Measurements from ENCODE around the gene FRK.

The FRK gene

GRCh38 chr6:116062496-116062895, 1.8 kb upstream of the FRK start:
- no peak for DNase-seq (ENCODE audit: low spot score)
- no peak for TF ChIP-seq CTCF (IDR thresholded peaks at IDR 0.05; ENCODE audit: extremely low read depth, missing control alignments)

- TF ChIP-seq CTCF (IDR thresholded peaks at IDR 0.05; ENCODE audit: extremely low read depth, missing control alignments), result no peak
- peak; percentile 15 for DNase-seq (ENCODE audit: low spot score)
These were observed 749 bp downstream of the FRK start for GRCh38 chr6:116059713-116060571.

- no peak for DNase-seq (ENCODE audit: low spot score)
- no peak for TF ChIP-seq CTCF (IDR thresholded peaks at IDR 0.05; ENCODE audit: extremely low read depth, missing control alignments)
These were observed 2.9 kb downstream of the FRK start for GRCh38 chr6:116057766-116058165.

GRCh38 chr6:116055513-116055912, 5.2 kb downstream of the FRK start:
- TF ChIP-seq CTCF (IDR thresholded peaks at IDR 0.05; ENCODE audit: extremely low read depth, missing control alignments), result no peak
- no peak for DNase-seq (ENCODE audit: low spot score)

GRCh38 chr6:116051244-116051643, 9.4 kb downstream of the FRK start:
- TF ChIP-seq CTCF (IDR thresholded peaks at IDR 0.05; ENCODE audit: extremely low read depth, missing control alignments), result no peak

GRCh38 chr6:116050737-116051136, 10.0 kb downstream of the FRK start:
- no peak for TF ChIP-seq CTCF (IDR thresholded peaks at IDR 0.05; ENCODE audit: extremely low read depth, missing control alignments)
- DNase-seq (ENCODE audit: low spot score), result no peak

More at GRCh38 chr6:116051244-116051643, 9.4 kb downstream of the FRK start:
- no peak for DNase-seq (ENCODE audit: low spot score)

- no peak for DNase-seq (ENCODE audit: low spot score)
These were observed 11.4 kb downstream of the FRK start for GRCh38 chr6:116049321-116049720.

More at GRCh38 chr6:116049321-116049720, 11.4 kb downstream of the FRK start:
- no peak for TF ChIP-seq CTCF (IDR thresholded peaks at IDR 0.05; ENCODE audit: extremely low read depth, missing control alignments)
